NK-92 (cell line): ENCODE data around the gene NUP62CL.
"Not testable (repeated sequence)": the region's sequence is repeated elsewhere in the genome, so short reads cannot be mapped to it uniquely, and the experiment has no call there.

ENCODE experiments used
- DNase-seq: peaks from one replicate; lab custom pipeline; 2025; ENCODE audit not compliant: unreplicated experiment; lab: John Stamatoyannopoulos, UW

Gene NUP62CL, protein sequence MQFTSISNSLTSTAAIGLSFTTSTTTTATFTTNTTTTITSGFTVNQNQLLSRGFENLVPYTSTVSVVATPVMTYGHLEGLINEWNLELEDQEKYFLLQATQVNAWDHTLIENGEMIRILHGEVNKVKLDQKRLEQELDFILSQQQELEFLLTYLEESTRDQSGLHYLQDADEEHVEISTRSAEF

DNA sequence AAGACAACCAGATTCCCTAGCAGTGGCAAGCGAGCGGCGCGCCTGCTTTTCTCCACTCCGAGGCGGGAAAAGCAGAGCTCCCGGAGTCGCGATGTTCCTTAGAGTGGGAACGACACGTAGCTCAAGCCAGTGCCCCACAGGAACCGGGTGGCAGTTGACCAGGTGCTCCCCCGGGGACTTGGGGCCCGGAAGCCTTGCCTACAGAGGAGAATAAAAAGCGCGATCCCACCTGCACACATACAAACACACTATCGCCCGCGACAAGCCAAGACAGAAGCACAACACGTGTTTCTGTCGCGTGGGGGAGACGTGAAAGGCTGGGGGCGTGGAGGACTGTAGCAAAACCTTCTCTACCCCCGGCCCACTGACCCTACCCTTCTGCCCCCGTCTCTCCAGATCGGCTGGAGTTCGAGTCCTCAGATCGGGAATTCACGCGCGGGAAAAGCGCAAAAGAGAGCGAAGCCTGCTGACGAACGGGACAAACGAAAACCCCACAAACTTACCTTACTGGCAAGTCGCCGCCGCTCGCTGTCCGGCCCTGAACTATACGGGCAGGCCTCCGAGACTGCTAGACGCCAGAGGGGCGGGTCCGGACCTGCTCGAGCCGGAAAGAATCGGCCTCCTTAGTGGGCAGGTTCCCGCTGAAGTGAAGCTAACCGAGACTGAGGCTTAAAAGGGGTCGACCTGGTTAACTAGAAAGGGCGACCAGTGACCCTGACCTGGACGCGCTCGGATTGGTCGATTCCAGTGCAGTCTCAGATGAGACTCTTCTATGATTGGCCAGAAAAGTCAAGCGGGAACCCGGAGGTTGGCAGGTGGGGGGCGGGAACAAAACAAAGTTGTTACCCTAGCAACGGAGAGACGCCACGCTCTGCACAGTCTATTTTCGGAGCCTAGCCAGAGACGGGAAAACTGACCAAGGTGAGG is at the start of gene NUP62CL, which contains the start of gene DNAAF6:
NUP62CL (minus strand) TSS at position 664 of the 927 bp plus-strand sequence. CDS start 31,287 bp downstream, outside the sequence.
DNAAF6 (plus strand) TSS at position 842 of the 927 bp plus-strand sequence. CDS start 6,265 bp downstream, outside the sequence.
- DNase-seq, result no peak

DNA sequence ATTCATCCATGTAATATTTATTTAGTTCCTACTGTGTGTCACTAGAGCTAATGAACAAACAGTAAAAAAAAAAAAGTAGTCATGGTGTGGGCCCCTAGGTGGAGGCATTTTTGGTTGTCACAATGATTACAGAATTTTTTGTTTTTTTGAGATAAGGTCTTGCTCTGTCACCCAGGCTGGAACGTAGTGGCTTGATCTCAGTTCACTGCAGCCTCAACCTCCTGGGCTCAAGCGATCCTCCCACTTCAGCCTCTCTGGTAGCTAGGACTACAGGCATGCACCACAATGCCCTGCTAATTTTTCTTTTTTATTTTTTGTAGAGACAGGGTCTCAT is 22.2 kb upstream of the NUP62CL start:
- DNase-seq, result no peak

DNA sequence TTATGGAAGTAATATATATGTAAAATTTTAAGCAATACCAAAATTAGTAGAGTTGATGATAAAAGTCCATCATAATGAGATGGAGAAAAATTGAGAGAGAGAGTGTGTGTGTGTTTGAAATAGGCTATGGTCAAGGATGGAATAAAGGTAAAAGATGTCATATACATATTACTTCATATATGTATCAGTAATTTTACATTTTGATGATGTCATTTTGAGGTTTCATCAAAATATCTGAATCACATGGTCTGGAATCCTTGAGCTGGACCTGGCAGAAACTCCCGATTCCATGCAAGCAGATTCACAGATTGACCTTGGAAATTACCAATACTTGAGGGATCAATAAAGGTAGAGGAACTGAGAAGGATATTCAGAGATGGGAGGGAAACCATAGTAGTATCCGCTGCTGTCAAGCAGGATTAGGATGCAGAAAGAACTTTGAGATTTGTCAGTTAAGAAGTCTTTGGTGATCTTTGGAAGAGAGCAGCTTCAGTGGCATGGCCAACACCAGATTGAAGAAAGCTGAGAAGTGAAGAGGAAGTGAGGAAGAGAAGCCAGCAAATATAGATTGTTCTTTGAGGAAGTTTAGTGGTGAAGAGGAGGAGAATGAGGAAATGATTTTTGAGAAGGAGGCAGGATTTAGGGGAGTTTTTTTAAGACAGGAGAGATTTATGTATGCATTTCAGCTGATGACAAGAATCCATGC is 21.7 kb upstream of the NUP62CL start:
- DNase-seq, result no peak

DNA sequence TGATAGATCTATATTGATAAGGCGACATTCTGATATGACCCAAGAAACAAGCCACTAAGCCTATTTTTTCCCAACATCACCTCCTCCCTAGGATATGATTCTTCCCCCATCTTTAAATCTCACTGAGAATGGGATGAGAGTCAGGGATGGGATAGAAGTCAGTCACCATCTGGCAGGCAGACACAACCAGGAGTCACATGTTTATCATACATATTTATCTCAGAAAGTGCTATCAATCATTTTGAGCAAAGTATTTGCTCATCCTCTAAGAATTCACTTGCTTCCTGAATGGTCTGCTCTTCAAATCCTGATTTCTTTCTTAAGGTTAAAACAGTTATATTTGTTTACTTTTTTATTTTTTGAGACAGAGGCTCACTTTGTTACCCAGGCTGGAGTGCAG is 20.5 kb upstream of the NUP62CL start:
- DNase-seq, result no peak

DNA sequence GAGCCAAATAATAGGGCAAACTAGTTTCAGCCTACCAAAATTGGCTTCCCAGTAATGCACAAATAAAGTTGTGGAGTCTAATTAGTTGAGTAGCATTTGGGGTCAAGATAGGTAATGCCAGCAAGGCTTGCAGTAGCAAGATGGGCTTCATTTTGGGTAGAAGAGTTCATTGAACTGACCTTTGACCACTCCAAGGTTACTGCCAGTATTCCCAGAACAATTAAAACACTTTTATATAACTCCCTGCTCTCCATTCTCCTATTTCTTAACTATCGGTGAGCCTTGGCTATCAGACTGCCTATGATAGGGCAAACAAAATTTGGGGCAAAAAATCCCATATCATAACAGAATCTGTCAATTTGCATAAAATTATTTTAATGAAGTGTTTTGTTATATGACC is 7.2 kb upstream of the NUP62CL start:
- no peak for DNase-seq

DNA sequence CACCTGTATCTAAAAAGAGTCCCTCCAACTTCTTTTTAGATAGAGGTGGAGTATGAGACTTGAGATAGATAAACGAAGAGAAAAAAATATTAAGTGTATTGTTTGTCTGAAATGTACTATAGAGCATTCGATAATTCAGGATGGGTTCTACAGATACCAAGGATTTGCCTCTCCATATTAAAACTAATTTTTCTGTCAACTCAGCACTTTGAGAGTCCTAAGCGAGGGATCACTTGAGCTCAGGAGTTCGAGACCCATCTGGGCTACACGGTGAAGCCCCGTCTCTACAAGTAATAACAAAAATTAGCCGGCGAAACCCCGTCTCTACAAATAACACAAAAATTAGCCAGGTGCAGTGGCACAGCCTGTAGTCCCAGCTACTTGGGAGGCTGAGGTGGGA is 1.7 kb upstream of the NUP62CL start:
- DNase-seq, result no peak

DNA sequence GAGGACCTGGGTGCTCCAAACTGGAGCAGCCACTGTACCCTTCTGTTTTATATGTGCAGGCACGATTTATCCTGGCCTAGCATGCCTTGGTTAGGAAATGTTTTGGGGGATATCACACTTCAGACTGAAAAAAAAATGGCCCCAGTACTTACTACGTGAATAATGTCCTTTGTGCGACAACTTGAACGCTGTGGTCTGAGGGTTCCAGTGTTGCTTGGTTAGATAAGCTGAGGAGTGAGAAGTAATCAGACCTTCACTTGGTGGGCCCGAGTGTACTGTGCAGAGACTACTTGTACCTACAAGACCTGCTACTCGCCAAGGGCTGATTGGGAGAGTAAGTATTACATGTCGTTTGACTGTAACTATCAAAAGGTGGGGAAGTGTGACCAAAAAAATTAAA is 856 bp upstream of the NUP62CL start:
- no peak for DNase-seq

DNA sequence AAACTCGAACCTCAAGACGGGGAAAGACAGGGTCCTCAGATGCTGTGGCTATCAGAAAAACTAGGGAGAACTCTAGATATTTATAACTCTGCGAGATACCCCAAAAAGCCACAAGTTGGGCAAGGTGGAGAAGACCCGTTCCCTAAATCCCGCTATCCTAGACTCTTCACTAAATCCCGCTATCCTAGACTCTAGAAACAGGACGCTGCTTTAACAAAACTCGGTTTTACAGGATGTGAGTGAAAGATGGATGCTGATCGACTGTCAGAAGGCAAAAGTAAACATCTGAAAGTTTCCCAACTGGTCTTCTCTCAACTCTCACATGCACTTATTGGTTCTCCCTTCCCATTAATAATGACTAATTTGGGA is 448 bp upstream of the NUP62CL start:
- no peak for DNase-seq

DNA sequence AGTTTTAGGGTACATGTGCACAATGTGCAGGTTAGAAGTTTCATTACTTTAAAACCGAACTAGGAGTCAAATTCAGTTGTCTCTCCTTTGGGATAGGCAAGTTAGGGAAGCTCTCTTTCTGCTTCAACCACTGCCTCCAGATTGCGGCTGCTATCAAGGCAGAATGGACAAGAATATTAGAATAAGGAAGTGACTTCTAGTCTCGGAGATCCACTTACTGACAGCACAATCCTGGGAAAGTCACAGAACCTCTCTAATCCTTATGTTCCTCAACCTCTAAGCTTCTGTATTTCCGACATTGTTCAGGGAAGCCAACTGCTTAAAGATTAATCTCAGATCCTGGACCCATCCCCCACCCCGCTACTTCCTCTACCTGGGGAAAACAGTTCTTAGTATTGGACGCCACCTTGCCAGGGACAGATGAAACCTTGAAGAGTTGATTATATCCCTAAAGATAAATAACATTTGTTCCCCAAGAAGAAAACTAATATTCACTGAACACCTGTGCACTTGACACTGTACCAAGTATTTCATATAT is 2.1 kb downstream of the NUP62CL start:
- DNase-seq, result no peak

DNA sequence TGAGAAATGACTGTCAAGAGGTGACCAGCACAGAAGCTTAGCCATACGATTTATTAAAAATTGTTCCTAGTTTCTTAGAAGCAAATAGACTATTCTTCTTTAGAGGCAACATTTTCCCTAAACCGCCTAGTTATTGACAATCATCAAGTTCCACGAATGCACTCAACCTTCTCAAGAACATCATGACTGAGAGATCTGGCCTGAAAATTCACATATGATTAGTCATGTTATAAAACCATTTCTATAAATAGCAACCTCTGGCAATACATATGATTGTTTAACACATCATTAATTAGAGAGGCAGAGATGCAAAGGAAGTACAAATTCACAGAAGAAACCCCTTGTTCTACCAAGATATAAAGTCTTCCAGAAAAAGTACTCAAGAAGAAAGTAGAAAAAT is 6.7 kb downstream of the NUP62CL start:
- no peak for DNase-seq

DNA sequence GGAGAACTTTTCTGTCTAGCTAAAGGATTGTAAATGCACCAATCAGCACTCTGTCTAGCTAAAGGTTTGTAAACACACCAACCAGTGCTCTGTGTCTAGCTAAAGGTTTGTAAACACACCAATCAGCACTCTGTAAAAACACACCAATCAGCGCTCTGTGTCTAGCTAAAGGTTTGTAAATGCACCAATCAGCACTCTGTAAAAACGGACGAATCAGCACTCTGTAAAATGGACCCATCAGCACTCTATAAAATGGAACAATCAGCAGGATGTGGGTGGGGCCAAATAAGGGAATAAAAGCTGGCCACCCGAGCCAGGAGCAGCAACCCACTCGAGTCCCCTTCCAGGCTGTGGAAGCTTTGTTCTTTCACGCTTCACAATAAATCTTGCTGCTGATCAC is 8.2 kb downstream of the NUP62CL start:
- not testable (repeated sequence) for DNase-seq

DNA sequence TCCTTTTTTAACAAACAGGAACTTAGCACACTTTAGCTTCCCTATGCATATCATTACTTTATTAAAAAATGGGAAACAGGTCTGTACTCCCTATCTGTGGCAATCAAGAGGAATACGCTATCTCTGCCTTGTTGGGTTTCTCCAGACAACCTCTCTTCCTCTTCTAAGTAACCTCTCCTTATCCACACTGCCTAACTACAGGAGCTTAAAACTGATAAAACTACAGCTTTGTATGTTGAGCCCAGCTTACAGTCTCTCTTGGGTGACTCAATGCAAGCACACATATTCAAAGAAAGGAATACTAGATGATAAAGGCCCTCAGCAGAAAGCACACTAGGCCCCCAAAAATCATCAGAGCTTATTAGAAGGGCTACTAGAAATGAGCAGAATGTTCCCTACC is 8.9 kb downstream of the NUP62CL start:
- no peak for DNase-seq

DNA sequence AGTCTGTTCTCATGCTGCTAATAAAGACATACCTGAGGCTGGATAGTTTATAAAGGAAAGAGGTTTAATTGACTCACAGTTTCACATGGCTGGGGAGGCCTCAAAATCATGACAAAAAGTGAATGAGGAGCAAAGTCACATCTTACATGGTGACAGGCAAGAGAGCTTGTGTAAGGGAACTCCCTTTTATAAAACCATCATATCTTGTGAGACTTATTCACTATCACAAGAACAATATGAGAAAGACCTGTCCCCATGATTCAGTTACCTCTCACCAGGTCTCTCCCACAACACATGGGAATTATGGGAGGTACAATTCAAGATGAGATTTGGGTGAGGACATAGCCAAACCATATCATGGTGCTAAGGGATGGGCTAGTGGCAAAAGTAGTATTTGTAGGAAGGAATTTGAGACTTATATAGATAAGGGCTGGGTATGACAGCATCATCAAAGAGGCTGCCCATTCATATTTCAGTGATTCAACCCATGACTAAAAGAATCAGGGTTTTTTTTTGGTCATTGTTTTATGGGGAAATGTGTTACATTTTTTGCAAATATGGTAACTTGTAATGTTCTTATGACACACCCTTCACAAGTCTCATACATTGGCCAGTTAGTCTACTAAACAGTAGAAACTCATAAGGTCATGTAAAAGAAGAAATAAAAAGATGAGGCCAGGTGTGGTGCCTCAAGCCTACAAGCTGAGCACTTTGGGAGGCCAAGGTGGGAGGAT is 34.7 kb downstream of the NUP62CL start:
- no peak for DNase-seq

DNA sequence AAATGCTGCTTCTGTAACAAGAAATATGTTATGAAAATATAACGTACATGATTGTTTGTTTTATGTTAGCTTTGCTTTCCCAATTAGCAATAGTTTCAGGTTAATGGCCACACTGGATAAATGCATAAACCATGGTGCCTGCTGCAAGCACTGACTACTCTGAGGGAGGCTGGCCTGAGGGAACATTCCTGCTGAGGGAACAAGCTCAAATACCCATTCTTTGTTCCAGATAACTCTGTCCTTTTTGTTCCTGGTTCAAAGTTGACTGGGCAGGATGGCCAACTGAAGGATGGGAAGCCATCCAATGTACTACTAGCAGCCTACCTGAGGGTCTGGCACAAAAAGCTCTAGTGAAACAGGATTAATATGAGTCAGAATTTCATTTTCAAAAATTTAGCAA is 37.5 kb downstream of the NUP62CL start:
- DNase-seq, result no peak

DNA sequence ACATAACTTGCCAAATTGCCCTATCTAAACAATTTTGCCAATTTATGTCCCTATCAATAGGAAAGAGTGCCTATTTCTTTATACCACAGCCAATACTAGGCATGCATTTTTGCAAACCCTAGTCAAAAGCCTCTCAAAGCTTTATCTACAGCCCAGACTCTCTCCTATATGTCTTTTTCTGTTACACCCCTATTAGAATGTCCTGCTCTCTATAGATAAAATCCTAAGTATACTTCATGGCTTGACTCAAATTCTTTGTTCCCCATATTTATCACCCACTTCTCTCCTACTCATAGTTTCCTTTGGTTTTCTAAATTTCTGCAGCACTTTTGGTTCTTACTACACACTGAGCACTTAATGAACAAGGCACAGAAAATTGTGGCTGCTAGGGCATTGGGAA is 38.0 kb downstream of the NUP62CL start:
- DNase-seq, result no peak

DNA sequence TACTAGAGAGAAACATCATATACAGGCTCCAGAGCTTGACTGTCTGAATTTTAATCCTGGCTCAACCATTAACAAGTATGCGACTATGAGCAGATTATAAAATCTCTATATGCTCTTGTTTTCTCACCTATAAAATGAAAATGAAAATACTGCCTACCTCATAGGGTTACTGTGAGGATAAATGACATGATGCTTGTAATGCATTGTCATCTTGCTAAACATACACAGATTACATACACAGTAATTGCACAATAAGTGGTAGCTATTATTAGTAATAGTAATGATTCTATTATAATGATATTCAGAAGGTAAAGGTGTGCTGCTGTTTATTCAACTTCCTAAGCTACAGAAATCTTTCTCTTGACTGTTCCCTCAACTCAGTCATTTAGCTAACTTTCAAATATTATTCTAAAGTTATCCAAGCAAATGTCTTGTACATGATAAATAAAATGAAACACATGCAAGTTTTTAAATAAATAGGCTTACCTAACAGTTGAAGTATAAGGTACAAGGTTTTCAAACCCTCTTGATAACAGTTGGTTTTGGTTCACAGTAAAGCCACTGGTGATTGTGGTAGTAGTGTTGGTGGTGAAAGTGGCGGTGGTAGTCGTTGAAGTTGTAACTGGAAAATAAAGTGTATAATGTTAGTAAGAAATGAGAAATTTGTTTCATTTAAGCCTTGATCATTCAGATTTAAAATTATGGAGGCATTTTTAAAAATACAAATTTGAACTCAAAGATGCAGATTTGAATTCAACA is 38.9 kb downstream of the NUP62CL start:
- DNase-seq, result no peak

DNA sequence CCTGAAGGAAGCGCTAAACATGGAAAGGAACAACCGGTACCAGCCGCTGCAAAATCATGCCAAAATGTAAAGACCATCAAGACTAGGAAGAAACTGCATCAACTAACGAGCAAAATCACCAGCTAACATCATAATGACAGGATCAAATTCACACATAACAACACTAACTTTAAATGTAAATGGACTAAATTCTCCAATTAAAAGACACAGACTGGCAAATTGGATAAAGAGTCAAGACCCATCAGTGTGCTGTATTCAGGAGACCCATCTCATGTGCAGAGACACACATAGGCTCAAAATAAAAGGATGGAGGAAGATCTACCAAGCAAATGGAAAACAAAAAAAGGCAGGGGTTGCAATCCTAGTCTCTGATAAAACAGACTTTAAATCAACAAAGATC is 48.6 kb downstream of the NUP62CL start:
- DNase-seq, result not testable (repeated sequence)

DNA sequence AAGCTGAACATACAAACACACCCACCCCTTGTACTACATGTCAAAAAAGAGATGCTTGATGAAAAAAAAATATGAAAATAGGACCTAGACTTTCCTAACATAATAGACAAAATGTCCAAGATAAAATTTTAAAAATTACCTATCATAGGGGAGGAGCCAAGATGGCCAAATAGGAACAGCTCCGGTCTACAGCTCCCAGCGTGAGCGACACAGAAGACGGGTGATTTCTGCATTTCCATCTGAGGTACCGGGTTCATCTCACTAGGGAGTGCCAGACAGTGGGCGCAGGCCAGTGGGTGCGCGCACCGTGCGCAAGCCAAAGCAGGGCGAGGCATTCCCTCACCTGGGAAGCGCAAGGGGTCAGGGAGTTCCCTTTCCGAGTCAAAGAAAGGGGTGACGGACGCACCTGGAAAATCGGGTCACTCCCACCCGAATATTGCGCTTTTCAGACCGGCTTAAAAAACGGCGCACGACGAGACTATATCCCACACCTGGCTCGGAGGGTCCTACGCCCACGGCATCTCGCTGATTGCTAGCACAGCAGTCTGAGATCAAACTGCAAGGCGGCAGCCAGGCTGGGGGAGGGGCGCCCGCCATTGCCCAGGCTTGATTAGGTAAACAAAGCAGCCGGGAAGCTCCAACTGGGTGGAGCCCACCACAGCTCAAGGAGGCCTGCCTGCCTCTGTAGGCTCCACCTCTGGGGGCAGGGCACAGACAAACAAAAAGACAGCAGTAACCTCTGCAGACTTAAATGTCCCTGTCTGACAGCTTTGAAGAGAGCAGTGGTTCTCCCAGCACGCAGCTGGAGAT is 50.4 kb downstream of the NUP62CL start:
- not testable (repeated sequence) for DNase-seq
